A549 (cell line): ENCODE data around the gene CD2.

Experiments used
- CEBPB ChIP-seq, 2 experiments: fragments of >200 bp in 1 of 2; sonication (Bioruptor Twin) in 1 of 2; formaldehyde crosslinking in 1 of 2; IDR thresholded peaks; 2 replicates each; pipeline ENCODE4 v1.6.1; 2012 to 2016
- FOSL2 ChIP-seq, 2 experiments: fragments of 450-650 bp in 1 of 2; fragments of >200 bp in 1 of 2; sonication (Bioruptor Twin) in 1 of 2; formaldehyde crosslinking; IDR thresholded peaks; 2 replicates each; pipeline versions ENCODE4 v1.5.0 to v1.6.1; 2016 to 2020; ENCODE audit warnings: mild to moderate bottlenecking in 1 of 2, moderate library complexity in 1 of 2
- MAFK ChIP-seq: fragments of 450-650 bp; IDR thresholded peaks from 2 replicates; pipeline ENCODE4 v1.6.1; 2014; ENCODE audit not compliant: partially characterized antibody
- NFE2L2 ChIP-seq: fragments of 150-350 bp; conservative IDR thresholded peaks from 2 replicates; pipeline ENCODE4 v1.6.1; 2014; ENCODE audit warnings: low read length
- POLR2A ChIP-seq: IDR thresholded peaks from 2 replicates; pipeline ENCODE4 v1.6.1; 2012; ENCODE audit warnings: mild to moderate bottlenecking, low read length
- RAD21 ChIP-seq, 2 experiments: fragments of >200 bp in 1 of 2; sonication (Bioruptor Twin) in 1 of 2; formaldehyde crosslinking in 1 of 2; IDR thresholded peaks in 1 of 2; conservative IDR thresholded peaks in 1 of 2; 2 replicates in 1 of 2; 3 replicates in 1 of 2; pipeline ENCODE4 v1.6.1; 2012 to 2018; ENCODE audit warnings: inconsistent platforms in 1 of 2
- SMC3 ChIP-seq: fragments of >200 bp; sonication (Bioruptor Twin); formaldehyde crosslinking; IDR thresholded peaks from 3 replicates; pipeline ENCODE4 v1.6.1; 2018; ENCODE audit warnings: inconsistent platforms
- TF ChIP-seq, protein P1 (sequence below): fragments of >200 bp; sonication (Bioruptor Twin); formaldehyde crosslinking; IDR thresholded peaks from 3 replicates; pipeline ENCODE4 v1.5.1; 2016

GRCh38 chr1:116759636-116760035 is 5.4 kb downstream of the CD2 start:
- no peak for TF ChIP-seq MAFK
- no peak for TF ChIP-seq POLR2A
- no peak for TF ChIP-seq SMC3
- TF ChIP-seq, protein P1, sequence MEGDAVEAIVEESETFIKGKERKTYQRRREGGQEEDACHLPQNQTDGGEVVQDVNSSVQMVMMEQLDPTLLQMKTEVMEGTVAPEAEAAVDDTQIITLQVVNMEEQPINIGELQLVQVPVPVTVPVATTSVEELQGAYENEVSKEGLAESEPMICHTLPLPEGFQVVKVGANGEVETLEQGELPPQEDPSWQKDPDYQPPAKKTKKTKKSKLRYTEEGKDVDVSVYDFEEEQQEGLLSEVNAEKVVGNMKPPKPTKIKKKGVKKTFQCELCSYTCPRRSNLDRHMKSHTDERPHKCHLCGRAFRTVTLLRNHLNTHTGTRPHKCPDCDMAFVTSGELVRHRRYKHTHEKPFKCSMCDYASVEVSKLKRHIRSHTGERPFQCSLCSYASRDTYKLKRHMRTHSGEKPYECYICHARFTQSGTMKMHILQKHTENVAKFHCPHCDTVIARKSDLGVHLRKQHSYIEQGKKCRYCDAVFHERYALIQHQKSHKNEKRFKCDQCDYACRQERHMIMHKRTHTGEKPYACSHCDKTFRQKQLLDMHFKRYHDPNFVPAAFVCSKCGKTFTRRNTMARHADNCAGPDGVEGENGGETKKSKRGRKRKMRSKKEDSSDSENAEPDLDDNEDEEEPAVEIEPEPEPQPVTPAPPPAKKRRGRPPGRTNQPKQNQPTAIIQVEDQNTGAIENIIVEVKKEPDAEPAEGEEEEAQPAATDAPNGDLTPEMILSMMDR, result no peak
- no peak for TF ChIP-seq CEBPB (IDR thresholded peaks at IDR 0.05)
- TF ChIP-seq NFE2L2, result no peak
- TF ChIP-seq RAD21 (conservative IDR thresholded peaks at IDR 0.05 in 1 of 2, IDR thresholded peaks at IDR 0.05 in 1 of 2), result no peak
- TF ChIP-seq FOSL2 (IDR thresholded peaks at IDR 0.05), result no peak
- no peak for TF ChIP-seq FOSL2 (CRISPR knock-in tag; IDR thresholded peaks at IDR 0.05)
